SK-N-SH treated with all-trans-retinoic acid at 6 μM for 48 hours (cell line): Measurements from ENCODE around the gene VDAC1.

Source experiments
- ATAC-seq: fragments of 200-7000 bp; cut with Tn5 transposase; 3 replicates; pipeline ENCODE4 v1.9.1; 2020; ENCODE audit warnings: mild to moderate bottlenecking, moderate library complexity
- ARNTL ChIP-seq: fragments of 450-650 bp; formaldehyde crosslinking; IDR thresholded peaks from 2 replicates; pipeline ENCODE4 v1.5.0; 2020; ENCODE audit warnings: low read depth, mild to moderate bottlenecking, moderate library complexity, borderline replicate concordance
- BACH2 ChIP-seq: fragments of 250-450 bp; sonication (Bioruptor Pico); IDR thresholded peaks from 2 replicates; pipeline ENCODE4 v1.9.0; 2021; ENCODE audit warnings: mild to moderate bottlenecking, borderline replicate concordance
- CSDC2 ChIP-seq: fragments of 250-450 bp; sonication (Bioruptor Pico); IDR thresholded peaks from 2 replicates; pipeline ENCODE4 v1.5.0; 2020; ENCODE audit warnings: mild to moderate bottlenecking, moderate library complexity
- ESRRG ChIP-seq: fragments of 250-450 bp; sonication (Bioruptor Pico); IDR thresholded peaks from 2 replicates; pipeline ENCODE4 v1.6.1; 2021; ENCODE audit warnings: mild to moderate bottlenecking
- GLIS3 ChIP-seq: fragments of 250-450 bp; sonication (Bioruptor Pico); IDR thresholded peaks from 2 replicates; pipeline ENCODE4 v1.5.0; 2020; ENCODE audit warnings: mild to moderate bottlenecking, moderate library complexity
- ISL1 ChIP-seq: fragments of 250-450 bp; sonication (Bioruptor Pico); IDR thresholded peaks from 2 replicates; pipeline ENCODE4 v2.1.2; 2022; ENCODE audit warnings: mild to moderate bottlenecking, moderate library complexity
- OSR1 ChIP-seq: fragments of 250-450 bp; sonication (Bioruptor Pico); IDR thresholded peaks from 2 replicates; pipeline ENCODE4 v1.8.0; 2022; ENCODE audit warnings: moderate library complexity, mild to moderate bottlenecking, inconsistent platforms
- PPARA ChIP-seq: fragments of 250-450 bp; sonication (Bioruptor Pico); IDR thresholded peaks from 2 replicates; pipeline ENCODE4 v1.5.0; 2020; ENCODE audit warnings: mild to moderate bottlenecking, borderline replicate concordance
- RARB ChIP-seq: fragments of 250-450 bp; sonication (Bioruptor Pico); IDR thresholded peaks from 2 replicates; pipeline ENCODE4 v1.8.0; 2021; ENCODE audit warnings: mild to moderate bottlenecking, moderate library complexity
- SNAI2 ChIP-seq: fragments of 250-450 bp; sonication (Bioruptor Pico); IDR thresholded peaks from 2 replicates; pipeline ENCODE4 v1.5.0; 2020; ENCODE audit warnings: mild to moderate bottlenecking, moderate library complexity
- TCF4 ChIP-seq: fragments of 250-450 bp; sonication (Bioruptor Pico); IDR thresholded peaks from 2 replicates; pipeline ENCODE4 v1.8.0; 2021; ENCODE audit warnings: mild to moderate bottlenecking, moderate library complexity, borderline replicate concordance
- TOX ChIP-seq: fragments of 250-450 bp; sonication (Bioruptor Pico); IDR thresholded peaks from 2 replicates; pipeline ENCODE4 v1.8.0; 2021; ENCODE audit warnings: mild to moderate bottlenecking, moderate library complexity, borderline replicate concordance
- ZC3H10 ChIP-seq: fragments of 250-450 bp; sonication (Bioruptor Pico); IDR thresholded peaks from 2 replicates; pipeline ENCODE4 v1.5.1; 2021; ENCODE audit warnings: mild to moderate bottlenecking, moderate library complexity
- ZFP3 ChIP-seq: fragments of 250-450 bp; sonication (Bioruptor Pico); IDR thresholded peaks from 2 replicates; pipeline ENCODE4 v1.5.0; 2020; ENCODE audit warnings: mild to moderate bottlenecking, moderate library complexity
- ZFP30 ChIP-seq: fragments of 450-650 bp; formaldehyde crosslinking; IDR thresholded peaks from 2 replicates; pipeline ENCODE4 v1.5.0; 2022; ENCODE audit warnings: mild to moderate bottlenecking, moderate library complexity
- ZNF565 ChIP-seq: fragments of 450-650 bp; formaldehyde crosslinking; conservative IDR thresholded peaks from 2 replicates; pipeline ENCODE4 v1.5.0; 2020; ENCODE audit warnings: low read depth, mild to moderate bottlenecking, moderate library complexity
- ZNF70 ChIP-seq: fragments of 450-650 bp; formaldehyde crosslinking; IDR thresholded peaks from 2 replicates; pipeline ENCODE4 v1.5.0; 2020; ENCODE audit warnings: mild to moderate bottlenecking, moderate library complexity
- ZNF8 ChIP-seq: fragments of 450-650 bp; formaldehyde crosslinking; IDR thresholded peaks from 2 replicates; pipeline ENCODE4 v1.5.0; 2020; ENCODE audit warnings: mild to moderate bottlenecking, moderate library complexity
- TF ChIP-seq, protein P1 (sequence below): fragments of 250-450 bp; sonication (Bioruptor Pico); IDR thresholded peaks from 2 replicates; pipeline ENCODE4 v1.8.0; 2020; ENCODE audit warnings: mild to moderate bottlenecking, moderate library complexity, borderline replicate concordance
- TF ChIP-seq, protein P2 (sequence below): fragments of 250-450 bp; sonication (Bioruptor Pico); IDR thresholded peaks from 2 replicates; pipeline ENCODE4 v1.5.1; 2020; ENCODE audit warnings: low read depth, mild to moderate bottlenecking, moderate library complexity
- TF ChIP-seq, protein P3 (sequence below): fragments of 250-450 bp; sonication (Bioruptor Pico); IDR thresholded peaks from 2 replicates; pipeline ENCODE4 v1.5.0; 2020; ENCODE audit warnings: mild to moderate bottlenecking, moderate library complexity

Gene VDAC1

DNA sequence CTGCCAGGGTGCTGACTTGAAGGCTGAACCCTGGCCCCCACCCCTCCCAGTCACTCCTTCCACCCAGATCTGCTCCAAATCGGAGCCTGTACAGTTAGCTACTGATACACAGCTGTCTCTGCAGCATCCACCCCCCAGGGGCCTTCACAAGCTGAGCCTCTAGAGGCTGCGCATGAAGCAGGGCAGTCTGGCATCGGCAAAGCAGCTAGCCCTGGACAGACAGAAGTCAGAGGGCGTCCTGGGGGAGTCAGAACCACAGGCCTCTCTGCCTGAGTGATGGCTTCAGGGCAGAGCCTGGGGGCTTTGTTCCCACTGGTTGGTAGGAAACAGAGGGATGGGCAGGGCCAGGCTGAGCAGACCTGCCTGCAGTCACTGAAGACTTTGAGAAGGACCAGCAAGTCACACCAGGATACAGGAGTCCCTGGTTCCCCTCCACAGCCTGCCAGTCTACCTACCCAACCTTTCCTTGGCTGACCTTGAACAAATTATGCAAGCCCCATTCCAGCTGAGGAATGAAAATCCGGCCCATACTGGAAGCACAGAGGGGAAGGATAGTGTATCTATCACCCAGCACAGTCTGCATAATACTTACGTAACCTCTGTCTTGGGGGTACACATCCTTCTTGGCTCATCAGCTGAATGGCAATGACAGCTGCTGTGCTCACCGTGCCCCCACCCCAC, 8.8 kb downstream of the VDAC1 start (continued):
- TF ChIP-seq, protein P1, sequence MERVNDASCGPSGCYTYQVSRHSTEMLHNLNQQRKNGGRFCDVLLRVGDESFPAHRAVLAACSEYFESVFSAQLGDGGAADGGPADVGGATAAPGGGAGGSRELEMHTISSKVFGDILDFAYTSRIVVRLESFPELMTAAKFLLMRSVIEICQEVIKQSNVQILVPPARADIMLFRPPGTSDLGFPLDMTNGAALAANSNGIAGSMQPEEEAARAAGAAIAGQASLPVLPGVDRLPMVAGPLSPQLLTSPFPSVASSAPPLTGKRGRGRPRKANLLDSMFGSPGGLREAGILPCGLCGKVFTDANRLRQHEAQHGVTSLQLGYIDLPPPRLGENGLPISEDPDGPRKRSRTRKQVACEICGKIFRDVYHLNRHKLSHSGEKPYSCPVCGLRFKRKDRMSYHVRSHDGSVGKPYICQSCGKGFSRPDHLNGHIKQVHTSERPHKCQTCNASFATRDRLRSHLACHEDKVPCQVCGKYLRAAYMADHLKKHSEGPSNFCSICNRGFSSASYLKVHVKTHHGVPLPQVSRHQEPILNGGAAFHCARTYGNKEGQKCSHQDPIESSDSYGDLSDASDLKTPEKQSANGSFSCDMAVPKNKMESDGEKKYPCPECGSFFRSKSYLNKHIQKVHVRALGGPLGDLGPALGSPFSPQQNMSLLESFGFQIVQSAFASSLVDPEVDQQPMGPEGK (CRISPR knock-in tag), result no peak
- TF ChIP-seq OSR1 (CRISPR knock-in tag) (no peak), ZNF565 (CRISPR knock-in tag) (no peak), ZNF8 (CRISPR knock-in tag) (no peak), TCF4 (no peak), BACH2 (CRISPR knock-in tag) (no peak), ZFP30 (CRISPR knock-in tag) (no peak), ISL1 (CRISPR knock-in tag) (no peak), ZFP3 (CRISPR knock-in tag) (no peak)

DNA sequence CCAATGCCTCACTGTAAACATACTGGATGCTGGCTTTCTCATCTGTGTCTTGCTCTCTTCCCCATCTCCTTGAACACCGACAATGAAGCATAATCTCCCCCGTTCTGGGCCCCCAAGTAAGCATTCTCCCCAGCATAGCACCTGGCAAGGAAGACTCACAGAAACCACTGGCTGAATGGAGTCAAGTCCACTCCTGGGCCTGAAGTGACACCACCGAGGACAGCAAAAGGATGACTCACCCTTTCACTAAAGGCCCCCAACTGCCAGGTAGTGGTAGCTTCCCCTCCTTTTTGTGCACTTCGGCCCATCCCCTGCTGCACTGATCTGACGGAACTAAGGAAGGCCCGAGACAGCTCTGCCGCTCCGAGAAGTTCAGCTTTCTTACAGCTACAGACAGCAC, 9.4 kb downstream of the VDAC1 start:
- no peak for ATAC-seq
- TF ChIP-seq BACH2 (CRISPR knock-in tag), result no peak
- no peak for TF ChIP-seq TCF4
- TF ChIP-seq OSR1 (CRISPR knock-in tag), result no peak
- no peak for TF ChIP-seq ARNTL (CRISPR knock-in tag)
- TF ChIP-seq CSDC2 (CRISPR knock-in tag), result no peak
- no peak for TF ChIP-seq ZFP3 (CRISPR knock-in tag)
- TF ChIP-seq ZNF565 (CRISPR knock-in tag), result no peak
- no peak for TF ChIP-seq SNAI2 (CRISPR knock-in tag)
- TF ChIP-seq TOX (CRISPR knock-in tag), result no peak
- TF ChIP-seq RARB, result no peak
- no peak for TF ChIP-seq ZFP30 (CRISPR knock-in tag)
- TF ChIP-seq, protein P2, sequence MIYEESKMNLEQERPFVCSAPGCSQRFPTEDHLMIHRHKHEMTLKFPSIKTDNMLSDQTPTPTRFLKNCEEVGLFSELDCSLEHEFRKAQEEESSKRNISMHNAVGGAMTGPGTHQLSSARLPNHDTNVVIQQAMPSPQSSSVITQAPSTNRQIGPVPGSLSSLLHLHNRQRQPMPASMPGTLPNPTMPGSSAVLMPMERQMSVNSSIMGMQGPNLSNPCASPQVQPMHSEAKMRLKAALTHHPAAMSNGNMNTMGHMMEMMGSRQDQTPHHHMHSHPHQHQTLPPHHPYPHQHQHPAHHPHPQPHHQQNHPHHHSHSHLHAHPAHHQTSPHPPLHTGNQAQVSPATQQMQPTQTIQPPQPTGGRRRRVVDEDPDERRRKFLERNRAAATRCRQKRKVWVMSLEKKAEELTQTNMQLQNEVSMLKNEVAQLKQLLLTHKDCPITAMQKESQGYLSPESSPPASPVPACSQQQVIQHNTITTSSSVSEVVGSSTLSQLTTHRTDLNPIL (CRISPR knock-in tag), result no peak
- no peak for TF ChIP-seq ZC3H10

DNA sequence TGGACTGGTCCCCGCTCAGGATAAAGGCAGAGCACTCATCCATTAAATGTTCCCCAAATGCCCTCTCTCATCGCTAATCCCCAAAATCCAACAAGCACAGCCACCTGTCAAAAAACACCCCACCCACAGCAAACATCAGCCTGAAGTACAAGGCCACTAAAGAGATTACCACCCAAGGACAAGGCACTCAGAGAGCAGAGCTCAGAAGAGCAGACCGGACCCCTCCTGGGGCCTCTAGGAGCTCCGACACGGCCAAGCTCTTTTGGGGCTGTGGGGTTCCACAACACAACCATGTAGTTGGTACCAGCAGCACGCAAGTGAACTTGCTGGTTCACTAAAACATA, 9.8 kb downstream of the VDAC1 start:
- TF ChIP-seq, protein P2 (CRISPR knock-in tag), result no peak
- TF ChIP-seq BACH2 (CRISPR knock-in tag) (no peak), PPARA (no peak), RARB (no peak), ZNF70 (CRISPR knock-in tag) (no peak), OSR1 (CRISPR knock-in tag) (no peak), SNAI2 (CRISPR knock-in tag) (no peak), CSDC2 (CRISPR knock-in tag) (no peak), TOX (CRISPR knock-in tag) (no peak), TCF4 (no peak), ESRRG (CRISPR knock-in tag) (no peak), ZC3H10 (no peak), GLIS3 (no peak), ZFP3 (CRISPR knock-in tag) (no peak), ARNTL (CRISPR knock-in tag) (no peak), ISL1 (CRISPR knock-in tag) (no peak)
- TF ChIP-seq, protein P1 (CRISPR knock-in tag), result no peak
- TF ChIP-seq, protein P3, sequence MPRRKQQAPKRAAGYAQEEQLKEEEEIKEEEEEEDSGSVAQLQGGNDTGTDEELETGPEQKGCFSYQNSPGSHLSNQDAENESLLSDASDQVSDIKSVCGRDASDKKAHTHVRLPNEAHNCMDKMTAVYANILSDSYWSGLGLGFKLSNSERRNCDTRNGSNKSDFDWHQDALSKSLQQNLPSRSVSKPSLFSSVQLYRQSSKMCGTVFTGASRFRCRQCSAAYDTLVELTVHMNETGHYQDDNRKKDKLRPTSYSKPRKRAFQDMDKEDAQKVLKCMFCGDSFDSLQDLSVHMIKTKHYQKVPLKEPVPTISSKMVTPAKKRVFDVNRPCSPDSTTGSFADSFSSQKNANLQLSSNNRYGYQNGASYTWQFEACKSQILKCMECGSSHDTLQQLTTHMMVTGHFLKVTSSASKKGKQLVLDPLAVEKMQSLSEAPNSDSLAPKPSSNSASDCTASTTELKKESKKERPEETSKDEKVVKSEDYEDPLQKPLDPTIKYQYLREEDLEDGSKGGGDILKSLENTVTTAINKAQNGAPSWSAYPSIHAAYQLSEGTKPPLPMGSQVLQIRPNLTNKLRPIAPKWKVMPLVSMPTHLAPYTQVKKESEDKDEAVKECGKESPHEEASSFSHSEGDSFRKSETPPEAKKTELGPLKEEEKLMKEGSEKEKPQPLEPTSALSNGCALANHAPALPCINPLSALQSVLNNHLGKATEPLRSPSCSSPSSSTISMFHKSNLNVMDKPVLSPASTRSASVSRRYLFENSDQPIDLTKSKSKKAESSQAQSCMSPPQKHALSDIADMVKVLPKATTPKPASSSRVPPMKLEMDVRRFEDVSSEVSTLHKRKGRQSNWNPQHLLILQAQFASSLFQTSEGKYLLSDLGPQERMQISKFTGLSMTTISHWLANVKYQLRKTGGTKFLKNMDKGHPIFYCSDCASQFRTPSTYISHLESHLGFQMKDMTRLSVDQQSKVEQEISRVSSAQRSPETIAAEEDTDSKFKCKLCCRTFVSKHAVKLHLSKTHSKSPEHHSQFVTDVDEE (CRISPR knock-in tag), result no peak
- no peak for ATAC-seq
